GM21717 (cell line): ENCODE data around the gene KCND3.

Source experiments
- ATAC-seq: cut with Tn5 transposase; IDR thresholded peaks from one replicate; pipeline ENCODE4 v1.9.1; 2021; ENCODE audit warnings: mild to moderate bottlenecking, moderate library complexity; ENCODE audit not compliant: unreplicated experiment

The KCND3 gene

DNA sequence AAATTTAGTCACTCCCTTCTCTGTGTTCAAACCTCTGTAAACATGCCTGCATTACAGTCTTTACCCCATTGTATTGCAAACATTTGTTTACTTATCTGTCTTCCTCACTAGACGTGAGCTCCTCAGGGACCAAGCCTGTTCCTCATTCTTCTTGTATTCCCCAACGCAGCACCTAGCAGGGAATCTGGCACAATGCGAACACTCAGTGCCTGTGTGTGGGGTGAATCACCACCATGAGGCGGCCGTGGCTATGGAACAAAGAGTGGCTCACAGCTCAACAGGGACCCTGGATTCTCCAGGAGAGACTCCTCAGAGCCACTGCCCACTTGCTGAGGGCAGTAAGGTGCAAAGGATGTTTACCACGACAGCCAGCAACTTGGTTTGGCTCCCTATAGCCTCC lies 137.9 kb downstream of the KCND3 start:
- ATAC-seq: no peak

DNA sequence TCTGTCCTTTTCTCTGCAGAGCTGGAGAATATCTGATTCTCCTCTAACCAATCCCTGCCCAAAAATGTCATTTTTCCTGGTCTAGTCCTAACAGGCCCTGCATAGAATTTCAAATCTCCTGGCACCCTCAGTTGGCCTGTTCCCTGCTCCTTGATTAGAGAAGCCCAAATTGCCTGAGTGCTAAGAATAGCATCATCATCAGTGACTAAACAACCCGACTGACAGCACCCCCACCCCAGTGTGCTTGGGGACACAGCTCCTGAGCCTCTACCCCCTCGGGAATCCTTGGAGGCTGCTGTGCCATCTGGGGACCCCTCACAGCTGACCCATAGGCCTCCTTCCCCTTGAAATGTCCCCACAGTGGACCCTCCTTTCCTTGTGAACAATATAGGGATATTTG lies 139.4 kb downstream of the KCND3 start:
- no peak for ATAC-seq

DNA sequence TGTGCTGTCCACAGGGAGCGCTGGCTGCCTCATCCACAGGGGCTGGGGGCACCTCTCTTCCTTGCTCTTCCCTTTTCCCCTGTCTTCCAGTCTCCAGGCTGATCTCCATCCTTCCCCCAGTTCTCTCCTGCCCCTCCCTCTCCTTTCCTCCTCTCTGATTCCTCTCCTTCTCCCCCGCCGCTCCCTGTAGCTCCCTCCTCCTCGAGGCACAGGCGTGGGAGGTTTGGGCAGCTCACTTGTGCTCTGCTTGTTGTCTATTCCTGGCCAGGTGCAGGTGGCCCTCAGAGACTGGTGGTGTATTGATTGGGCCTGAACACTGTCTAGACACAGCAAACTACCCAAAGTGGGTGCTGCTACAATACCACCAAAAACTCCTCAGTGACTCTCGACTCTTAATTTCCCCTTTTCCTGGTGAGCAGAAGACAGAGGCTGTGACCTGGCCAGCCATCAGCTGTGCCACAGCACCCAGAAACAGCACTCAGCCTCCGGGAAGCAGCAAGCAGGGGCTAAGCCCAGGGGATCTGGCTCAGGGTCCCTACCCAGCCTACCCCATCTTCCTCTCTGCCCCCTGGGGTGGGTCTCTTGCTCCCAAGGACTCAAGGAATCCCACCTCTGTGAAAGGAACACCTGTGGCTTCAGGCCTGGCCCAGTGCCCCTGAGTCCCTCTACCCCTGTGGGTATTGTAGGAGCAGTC lies 140.5 kb downstream of the KCND3 start:
- ATAC-seq: no peak

DNA sequence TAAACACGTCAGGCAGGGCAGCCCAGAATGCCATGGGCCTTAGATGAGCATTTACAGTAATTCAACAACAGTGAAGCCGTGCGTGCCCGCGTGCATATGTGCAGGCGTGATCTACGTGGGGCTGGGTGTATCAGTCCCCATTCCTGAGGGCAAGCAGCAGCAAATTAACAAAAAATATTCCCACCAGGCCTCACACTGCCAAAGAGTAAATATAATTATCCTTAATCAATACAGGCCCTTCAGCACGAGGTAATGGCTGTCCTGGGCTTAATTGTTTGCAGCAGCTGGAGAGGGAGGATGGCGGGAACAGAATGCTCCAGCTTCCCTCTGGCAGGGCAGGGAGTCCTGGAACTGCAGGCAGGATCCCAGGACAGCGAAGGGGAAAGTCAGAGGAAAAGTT lies 142.0 kb downstream of the KCND3 start:
- no peak for ATAC-seq

DNA sequence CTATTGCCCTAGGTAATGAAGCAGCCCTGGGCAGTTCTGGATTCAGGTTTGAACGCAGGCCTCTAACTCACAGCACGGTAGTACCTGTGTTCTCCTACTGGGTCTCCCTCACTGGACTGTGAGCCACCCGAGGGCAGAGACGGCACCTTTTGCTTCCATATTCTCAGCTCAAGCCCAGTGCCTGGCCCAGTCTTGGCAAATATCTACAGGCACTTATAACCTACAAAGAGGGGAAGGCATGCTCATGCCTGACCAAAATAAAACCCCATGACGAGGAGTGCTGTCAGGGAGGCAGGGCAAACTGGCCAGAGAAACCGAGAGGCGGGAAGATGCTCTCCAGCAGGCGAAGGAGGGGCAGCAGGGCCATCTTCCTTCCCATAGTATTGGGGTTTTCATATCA lies 142.6 kb downstream of the KCND3 start:
- ATAC-seq: no peak

DNA sequence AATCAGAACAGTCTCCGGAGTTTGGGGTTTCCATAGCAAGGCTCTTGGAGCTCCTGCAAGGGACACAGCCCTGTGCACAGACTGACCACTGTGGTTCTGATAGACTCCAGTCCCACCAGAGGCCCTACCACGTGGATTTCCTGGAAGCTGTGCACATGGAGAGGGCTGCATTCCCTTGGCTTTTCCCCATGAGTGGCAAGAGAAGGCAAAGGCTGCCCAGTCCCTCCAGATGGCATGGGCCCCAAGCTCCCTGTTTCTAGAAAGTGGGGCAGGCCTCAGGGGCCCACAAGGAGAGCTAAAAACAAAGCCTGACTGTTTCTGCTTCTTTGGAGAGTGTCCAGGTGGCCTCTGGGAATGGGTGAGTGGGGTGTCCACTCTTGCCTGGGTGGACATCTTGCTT lies 146.3 kb downstream of the KCND3 start:
- no peak for ATAC-seq

DNA sequence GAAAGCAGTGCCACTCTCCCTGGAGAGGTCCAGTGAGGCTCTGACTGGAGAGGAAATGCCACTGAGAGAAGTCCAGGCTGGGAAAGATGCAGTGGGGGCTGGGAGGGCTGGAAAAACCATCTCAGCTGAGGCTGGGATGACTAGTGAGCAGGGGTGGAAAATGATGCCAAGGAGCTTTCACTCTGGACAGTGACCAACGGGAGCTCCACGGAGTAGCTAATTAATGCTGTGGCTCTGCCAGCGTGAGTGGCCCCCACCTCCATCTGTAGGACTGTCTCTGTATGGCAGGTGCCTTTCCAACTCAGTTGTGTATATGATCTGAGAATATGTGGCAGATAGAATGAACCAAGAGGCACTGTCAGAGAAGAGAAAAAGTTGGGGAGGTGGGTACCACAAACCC lies 147.1 kb downstream of the KCND3 start:
- no peak for ATAC-seq

DNA sequence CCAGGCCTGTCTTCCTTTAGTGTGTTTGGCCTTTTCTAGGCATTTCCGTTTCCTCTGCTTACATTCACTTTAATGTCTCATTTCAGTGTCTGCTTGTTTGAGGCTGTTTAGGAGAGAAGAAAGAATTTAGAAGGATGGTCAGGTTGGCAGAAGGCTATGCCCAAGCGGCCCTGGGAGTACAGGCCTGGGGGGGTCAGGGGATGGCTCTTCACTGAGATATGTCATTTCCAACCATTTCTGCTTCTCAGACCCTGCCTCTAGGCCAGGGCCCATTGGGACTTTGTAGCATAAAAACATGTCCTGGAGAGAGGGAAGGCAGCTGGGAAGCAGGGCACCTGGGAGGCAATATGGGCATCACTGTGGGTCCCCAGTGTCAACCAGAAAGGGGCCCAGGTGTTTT lies 147.7 kb downstream of the KCND3 start:
- ATAC-seq: no peak

DNA sequence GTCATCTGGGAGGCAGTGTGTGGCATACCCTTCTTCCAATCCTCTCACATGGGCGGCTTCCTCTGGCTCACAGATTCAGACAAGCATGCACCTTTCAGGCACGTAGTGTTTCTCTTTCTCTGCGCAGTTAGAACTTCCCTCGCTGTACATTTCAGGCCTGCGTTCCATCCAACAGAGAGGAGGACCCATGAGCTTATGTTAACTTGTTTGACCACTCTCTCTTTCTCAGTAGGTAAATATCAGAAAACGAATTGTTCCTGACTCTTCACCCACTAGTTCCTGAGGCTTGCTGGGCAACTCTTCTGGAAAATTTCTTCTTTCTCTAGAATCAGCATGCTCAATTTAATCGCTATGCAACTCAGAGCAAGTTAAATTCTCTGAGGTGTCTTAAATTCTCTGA lies 148.3 kb downstream of the KCND3 start:
- ATAC-seq: no peak

DNA sequence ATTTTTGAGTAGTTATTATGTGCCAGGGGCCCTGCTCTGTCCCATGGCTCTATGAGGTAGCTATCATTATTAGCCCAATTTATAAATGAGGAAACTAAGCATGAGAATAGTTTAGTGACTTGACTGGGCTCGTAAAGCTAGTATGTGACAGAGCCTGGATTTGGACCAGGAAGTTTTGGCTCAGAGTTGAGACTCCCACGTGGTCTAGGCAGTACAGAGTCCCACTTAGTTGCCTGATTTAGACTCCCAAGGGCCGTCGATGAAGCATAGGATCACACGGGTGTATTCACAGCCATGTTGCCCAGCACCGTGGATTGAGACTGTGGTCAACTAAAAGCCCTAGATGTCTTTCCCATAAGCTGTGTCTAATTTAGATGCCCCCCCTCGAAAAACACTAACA lies 152.1 kb downstream of the KCND3 start:
- ATAC-seq: no peak

DNA sequence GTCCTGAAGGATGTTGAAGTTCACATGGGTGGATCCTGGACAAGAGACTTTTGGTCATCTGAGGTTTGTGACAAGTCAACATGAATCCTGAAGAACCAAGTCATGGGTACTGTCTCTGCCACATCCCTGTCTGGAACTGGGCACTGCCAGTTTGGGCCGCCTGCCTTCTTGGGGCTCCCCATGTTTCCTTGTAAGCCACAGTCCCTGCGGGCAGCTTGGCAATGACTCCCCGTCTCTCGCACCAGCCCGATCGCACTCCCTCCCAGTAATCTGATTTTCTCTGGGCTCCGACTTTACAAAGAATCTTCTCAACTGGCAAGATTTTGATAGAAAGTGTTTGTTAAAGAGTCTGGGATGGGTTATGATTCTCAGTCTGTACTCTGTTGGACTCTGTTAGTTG lies 153.4 kb downstream of the KCND3 start:
- no peak for ATAC-seq

DNA sequence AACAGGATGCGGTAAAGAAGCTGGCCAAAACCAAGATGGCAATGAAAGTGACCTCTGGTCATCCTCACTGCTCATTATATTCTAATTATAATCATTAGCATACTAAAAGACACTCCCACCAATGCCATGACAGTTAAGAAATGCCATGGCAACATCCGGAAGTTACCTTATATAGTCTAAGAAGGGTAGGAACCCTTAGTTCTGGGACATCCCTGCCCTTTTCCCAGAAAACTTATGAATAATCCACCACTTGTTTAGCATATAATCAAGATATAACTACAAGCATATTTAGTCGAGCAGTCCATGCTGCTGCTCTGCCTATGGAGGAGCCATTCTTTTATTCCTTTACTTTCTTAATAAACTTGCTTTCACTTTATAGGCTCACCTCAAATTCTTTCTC lies 154.0 kb downstream of the KCND3 start:
- ATAC-seq: no peak

DNA sequence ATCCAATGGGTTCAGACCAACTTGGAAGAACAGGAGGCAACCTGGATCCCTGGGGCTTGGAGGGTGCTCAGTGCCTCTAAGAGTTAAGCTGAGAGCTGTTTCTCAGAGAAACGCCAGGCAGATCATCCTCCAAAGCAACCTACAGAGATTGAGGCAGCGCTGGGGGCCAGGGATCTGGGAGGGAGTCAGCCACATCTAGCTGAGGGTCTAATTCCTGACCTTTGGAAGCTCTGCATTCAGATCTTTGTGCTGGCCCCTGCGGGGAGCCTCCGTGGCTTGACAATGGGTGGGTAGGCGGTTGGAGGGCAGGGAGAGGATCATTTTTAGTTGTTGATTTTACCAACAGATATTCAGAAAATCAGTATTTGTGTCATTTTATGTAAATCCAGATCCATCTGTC lies 154.5 kb downstream of the KCND3 start:
- no peak for ATAC-seq

DNA sequence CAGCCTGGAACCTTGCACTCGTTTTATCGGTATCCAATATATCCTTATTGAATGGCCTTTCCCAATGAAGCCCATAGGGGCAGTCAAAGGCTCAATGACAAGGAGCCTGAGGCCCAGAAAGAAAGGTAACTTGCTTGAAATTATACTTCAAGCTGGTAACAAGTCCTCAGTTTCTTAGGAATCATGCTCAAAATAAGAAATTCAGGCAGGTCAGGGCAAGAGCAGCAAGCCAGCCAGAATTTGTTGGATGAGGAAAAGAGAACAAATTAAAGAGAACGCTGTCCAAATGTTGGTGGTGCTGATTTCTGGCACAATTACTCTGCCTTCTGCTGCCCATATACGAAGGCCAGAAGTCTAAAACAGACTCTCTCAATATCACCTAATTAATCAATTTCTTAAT lies 156.1 kb downstream of the KCND3 start:
- ATAC-seq: no peak

DNA sequence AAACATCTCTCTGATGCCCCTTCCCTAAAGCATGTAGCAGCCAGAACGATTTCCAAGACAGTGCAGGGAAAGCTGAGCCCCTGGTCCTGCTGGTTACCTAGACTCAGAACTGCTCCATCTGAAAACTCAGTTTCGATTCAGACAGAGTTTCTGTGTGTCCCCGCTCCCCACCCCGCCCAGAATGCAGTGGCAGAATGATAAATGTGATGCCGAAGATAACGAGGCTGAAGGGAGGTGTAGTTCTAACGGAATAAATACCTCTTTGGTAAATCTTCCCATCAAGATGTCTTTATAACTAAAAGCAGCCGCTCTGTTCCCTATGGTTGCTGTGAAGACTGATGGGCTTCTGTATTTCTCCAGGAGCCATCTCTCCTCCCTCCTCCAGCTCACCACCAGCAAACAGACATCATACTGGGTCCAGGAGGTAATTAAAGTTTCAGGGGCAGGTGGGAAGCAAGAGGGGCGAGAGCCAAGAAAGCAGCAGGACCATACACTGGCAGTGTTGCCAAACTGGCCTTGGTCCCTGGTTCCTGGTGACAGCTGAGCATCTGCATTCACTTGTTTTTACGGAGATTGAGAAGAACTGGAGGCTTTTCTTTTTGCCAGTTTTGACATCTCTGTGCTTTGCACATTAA lies 156.8 kb downstream of the KCND3 start:
- ATAC-seq: no peak

DNA sequence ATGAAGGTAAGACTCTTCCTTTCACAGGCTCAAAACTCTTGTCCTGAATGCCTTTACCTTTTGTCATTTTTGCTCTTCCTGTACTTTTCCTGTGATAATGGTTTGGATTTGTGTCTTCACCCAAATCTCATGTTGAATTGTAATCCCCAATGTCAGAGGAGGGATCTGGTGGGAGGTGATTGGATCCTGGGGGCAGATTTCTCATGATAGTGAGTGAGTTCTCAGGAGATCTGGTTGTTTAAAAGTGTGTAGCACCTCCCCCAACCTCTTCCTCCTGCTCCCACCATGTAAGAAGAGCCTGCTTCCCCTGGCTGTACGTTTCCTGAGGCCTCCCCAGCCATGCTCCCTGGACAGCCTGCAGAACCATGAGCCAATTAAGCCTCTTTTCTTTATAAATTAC lies 158.3 kb downstream of the KCND3 start:
- ATAC-seq: no peak

DNA sequence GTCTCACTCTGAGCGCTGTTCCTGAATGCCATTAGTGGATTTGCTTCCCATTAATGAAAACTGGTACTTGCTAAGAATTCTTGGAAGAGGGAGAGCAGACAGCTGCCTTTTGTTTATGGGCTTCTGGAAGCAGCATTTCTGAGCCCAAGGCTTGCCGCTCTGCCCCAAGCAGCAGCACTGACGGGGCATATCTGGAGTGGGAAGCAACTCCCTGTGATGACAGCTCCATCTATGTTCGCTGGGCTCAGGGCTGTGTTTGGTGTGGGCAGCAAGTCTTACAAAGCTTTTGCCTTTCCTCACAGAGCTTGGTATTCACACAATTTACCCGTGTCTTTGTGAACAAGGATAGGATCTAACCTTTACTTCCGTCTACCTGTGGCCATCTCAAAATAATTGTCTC lies 161.5 kb downstream of the KCND3 start:
- no peak for ATAC-seq

DNA sequence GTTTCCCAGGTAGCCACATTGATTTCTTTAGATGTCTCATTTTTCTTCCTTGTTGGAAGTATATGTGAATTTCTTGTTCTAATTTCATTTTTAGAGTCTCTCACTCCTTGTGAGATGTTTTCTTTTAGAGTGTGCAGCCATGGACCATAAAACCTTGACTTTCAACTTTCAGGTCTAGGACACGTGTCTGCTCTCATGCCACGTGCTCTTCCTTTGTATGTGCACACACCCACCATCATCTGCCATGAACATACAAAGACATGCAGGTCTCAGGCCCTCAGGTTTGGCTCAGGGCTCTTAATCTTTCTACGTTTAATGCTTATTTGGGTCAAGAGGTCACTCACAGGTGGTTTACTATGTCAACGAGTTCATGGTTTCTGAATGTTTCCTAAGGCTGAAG lies 163.2 kb downstream of the KCND3 start:
- no peak for ATAC-seq

DNA sequence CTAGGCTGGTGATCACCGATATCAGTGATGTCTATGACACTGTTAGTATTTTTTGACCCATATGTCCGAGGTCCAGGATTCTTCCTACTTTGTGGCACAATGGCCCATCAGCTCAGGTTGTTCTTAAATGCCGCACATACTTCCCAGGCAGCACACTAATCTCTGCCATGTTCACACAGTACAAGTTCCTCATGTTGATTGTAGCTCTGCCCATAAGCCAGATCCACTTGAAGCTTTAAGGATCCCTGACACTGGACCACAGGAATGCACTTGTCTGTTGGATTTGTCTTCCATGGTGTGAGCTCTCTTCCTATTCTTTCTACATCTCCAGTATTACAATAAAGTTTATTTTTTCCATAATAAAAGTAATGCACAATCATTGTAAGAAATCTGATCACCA lies 164.3 kb downstream of the KCND3 start:
- ATAC-seq: no peak

DNA sequence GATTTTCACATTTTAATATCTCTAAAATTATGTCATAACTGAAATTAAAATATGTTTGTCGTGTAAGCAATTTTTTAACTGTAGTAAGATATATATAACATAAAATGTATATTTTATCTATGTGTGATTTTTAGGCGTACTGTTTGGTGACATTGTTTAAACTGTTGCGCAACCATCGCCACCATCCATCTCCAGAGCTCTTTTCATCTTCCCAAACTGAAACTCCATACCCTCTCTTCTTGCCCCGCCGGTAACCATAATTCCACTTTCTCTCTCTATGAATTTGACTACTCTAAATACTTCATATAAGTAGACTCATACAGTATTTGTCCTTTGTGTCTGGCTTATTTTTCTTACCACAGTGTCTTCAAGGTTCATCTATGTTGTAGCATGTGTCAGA lies 167.3 kb downstream of the KCND3 start:
- no peak for ATAC-seq

DNA sequence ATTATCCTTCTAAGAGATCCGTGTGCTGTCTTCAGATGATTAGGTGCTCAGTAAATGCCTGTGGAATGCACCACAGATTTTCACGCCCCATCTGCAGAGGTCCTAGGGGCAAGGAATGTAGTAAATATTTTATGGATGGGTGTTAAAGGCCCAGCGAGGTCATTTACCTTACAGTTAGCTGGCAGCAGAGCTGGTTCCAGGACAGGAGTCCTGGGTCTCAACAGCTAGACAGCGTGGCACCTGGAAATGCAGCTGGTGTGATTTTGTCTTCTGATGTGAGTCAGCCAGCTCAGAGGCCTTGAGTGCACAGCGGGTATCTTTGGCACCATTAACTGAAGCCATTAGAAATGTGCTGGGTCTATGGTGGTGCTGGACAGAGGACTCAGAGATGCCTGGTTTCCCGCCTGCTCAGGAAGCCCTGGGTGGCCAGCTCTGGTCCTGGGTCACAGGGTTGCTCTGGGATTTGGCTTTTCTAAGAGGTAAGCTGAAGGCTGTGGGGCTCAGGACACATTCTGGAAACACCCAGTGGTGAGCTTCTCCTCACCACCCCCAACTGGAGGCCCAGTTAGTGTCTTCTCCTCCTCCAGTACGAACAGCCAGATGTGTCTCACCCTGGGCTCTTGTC lies 168.2 kb downstream of the KCND3 start:
- ATAC-seq: no peak

DNA sequence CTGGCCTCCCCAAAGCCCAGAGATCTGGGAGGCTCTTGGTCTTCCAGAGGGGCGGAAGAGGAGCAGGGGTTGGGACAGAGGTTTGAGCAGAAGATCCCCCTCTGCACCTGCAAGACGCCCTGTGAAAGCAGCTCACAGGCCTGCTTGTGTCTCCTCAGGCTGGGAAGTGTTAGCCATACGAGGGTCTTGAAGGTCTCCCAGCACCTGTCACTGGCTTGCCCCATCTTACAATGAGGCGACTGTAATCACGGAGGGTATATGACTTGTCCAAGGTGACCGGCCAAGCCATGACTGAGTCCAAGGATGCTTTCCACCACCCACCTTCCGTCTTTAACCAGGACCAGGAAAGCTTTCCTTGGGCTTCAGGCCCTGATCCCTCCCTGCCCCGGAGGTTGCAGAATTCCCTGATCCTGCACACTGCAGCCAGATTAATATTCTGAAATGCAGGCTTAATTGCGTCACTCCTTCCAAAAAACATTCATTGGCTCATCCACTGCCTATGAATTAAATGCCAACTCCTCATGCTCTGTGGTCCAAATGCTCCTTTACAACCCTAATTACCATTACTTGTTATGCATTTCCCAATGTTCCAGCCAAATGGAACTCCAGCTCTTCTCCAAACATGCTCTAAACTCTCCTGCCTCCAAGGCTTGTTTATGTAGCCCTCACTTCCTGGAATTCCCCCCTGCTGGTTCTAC lies 169.8 kb downstream of the KCND3 start:
- ATAC-seq: no peak
